MM.1S (cell line): Measurements from ENCODE around the gene ZBTB22.

Experiments used
- CTCF ChIP-seq: fragments of 300-600 bp; sonication (generic); IDR thresholded peaks from 2 replicates; pipeline ENCODE4 v1.5.1; 2016; ENCODE audit warnings: antibody characterized with exemption, low read length, mixed read lengths
- EZH2 ChIP-seq: fragments of 300-600 bp; sonication (generic); optimal IDR thresholded peaks from 2 replicates; pipeline ENCODE3; 2017; ENCODE audit warnings: low read depth, mild to moderate bottlenecking, antibody characterized with exemption, low read length, mixed read lengths

- TF ChIP-seq CTCF (no peak), EZH2 (no peak)
Measured at GRCh38 chr6:33316603-33317418, 733 bp downstream of the ZBTB22 start.
